ENCODE results near the gene RO60. TPM values are rescaled to one million over a fixed set of nuclear protein-coding genes. Genes with fewer than 3 reads are reported as not detected.
A peak's percentile ranks its signal among the peaks of the same experiment; 100 is the strongest.

Gene RO60
- total RNA-seq, 1 donor from 2014 or later, result 79.8 TPM

- TF ChIP-seq CTCF (IDR thresholded peaks at IDR 0.05), result no peak
Observed at GRCh38 chr1:193102662-193103061, 43.2 kb downstream of the RO60 start.

DNA sequence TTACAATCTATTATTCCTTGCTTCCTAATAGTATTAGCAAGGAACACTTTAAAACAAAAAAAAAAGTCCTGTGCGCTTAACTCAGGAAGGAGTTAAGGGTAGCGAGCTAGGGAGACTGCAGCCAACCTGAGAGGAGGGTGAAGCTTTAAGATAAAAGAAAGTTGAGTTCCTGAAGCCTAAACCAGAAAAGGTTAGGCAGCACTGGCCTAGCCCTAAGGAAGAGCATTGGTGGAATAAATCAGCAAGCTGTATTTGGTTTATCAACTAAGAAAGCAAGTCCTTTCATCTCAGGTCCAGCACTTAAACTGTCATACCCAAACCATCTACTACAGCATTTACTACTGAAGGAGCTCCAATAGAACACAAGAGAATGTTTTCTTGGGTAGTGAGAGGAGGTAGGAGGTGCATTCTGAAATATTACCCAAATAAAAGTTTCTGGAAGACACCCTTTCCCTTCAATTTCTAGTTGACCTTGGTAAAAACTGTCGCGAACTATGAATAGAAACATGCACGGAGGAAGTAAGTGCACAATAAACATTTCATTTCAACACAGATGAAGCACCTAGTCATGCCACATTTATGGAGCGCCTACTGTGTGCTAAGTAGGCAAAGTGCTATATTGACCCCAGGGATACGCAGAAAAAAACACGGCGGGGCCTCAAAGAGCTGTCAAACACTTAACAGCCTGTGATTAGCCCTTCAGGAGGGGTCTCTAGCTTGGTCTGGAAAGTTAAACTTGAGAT is 44.5 kb downstream of the RO60 start:
- Histone ChIP-seq H3K27me3 (no peaks in the 10 kb centered on the region), H3K36me3 (peaks cover 0 to 14% of the 10 kb centered on the region in 2 donors), H3K4me1 (peaks cover 19% of the 10 kb centered on the region), H3K9me3 (no peaks in the 10 kb centered on the region), H3K4me3 (peak overlapping the region; percentile 70), H3K27ac (peak overlapping the region; percentile 79)
- intact Hi-C loops (cut with DNase I), result loop anchor here (2.0 to 5.0 kb wide), 2 partner anchors 17 to 42 kb away; no protein-coding TSS in a partner anchor
- TF ChIP-seq POLR2AphosphoS5 (IDR thresholded peaks at IDR 0.05; ENCODE audit: insufficient read depth in 1 of 2, low read depth in 1 of 2), result no peak
- DNase-seq (ENCODE audit: extremely low spot score in 2 of 2), result no peak

More at GRCh38 chr1:193102662-193103061, 43.2 kb downstream of the RO60 start:
- Histone ChIP-seq H3K36me3 (peaks cover 0 to 23% of the 10 kb centered on the region in 2 donors), H3K9me3 (no peaks in the 10 kb centered on the region), H3K27me3 (no peaks in the 10 kb centered on the region), H3K4me1 (peaks cover 19% of the 10 kb centered on the region), H3K4me3 (no peak overlapping the region), H3K27ac (no peak overlapping the region)
- intact Hi-C loops (cut with DNase I), result loop anchor here (5.0 kb wide), 1 partner anchor 40 kb away; no protein-coding TSS in a partner anchor
- DNase-seq (ENCODE audit: extremely low spot score in 2 of 2), result no peak

- no peak for DNase-seq (ENCODE audit: extremely low spot score in 2 of 2)
- intact Hi-C loops (cut with DNase I), result loop anchor here (2.0 to 5.0 kb wide), 2 partner anchors 16 to 42 kb away; no protein-coding TSS in a partner anchor
- H3K4me1 ChIP-seq, result peaks cover 19% of the 10 kb centered on the region
- TF ChIP-seq POLR2A (IDR thresholded peaks at IDR 0.05) (peak in 1 of 2 donors; percentile 6), POLR2AphosphoS5 (IDR thresholded peaks at IDR 0.05; ENCODE audit: insufficient read depth in 1 of 2, low read depth in 1 of 2) (no peak), CTCF (IDR thresholded peaks at IDR 0.05) (no peak)
- peaks cover 0 to 8% of the 10 kb centered on the region in 2 donors for H3K36me3 ChIP-seq
- H3K9me3 ChIP-seq, result no peaks in the 10 kb centered on the region
- H3K4me3 ChIP-seq, result peak overlapping the region; percentile 70
- peak overlapping the region; percentile 79 for H3K27ac ChIP-seq
- no peaks in the 10 kb centered on the region for H3K27me3 ChIP-seq
Observed at GRCh38 chr1:193104502-193104906, 45.1 kb downstream of the RO60 start.

- intact Hi-C loops (cut with DNase I), result loop anchor here (2.0 to 5.0 kb wide), 2 partner anchors 16 to 43 kb away; no protein-coding TSS in a partner anchor
- H3K4me1 ChIP-seq, result peaks cover 19% of the 10 kb centered on the region
- peak within 1 kb of the TSS; percentile 79 for H3K27ac ChIP-seq
- H3K36me3 ChIP-seq, result peaks cover 0 to 5% of the 10 kb centered on the region in 2 donors
- H3K9me3 ChIP-seq, result no peaks in the 10 kb centered on the region
- peak in 1 of 2 donors; percentile 93 for DNase-seq (ENCODE audit: extremely low spot score in 2 of 2)
- no peaks in the 10 kb centered on the region for H3K27me3 ChIP-seq
- peak within 1 kb of the TSS; percentile 70 for H3K4me3 ChIP-seq
- TF ChIP-seq POLR2A (IDR thresholded peaks at IDR 0.05) (peak in 1 of 2 donors; percentile 57), POLR2AphosphoS5 (IDR thresholded peaks at IDR 0.05; ENCODE audit: insufficient read depth in 1 of 2, low read depth in 1 of 2) (peak in 1 of 2 donors; percentile 54), CTCF (IDR thresholded peaks at IDR 0.05) (no peak)
Observed at GRCh38 chr1:193104907-193105820, 45.8 kb downstream of the RO60 start, which contains the start of gene GLRX2. Gene GLRX2 (minus strand): TSS chr1:193105414. CDS start chr1:193105382, 32 bp downstream.

DNA sequence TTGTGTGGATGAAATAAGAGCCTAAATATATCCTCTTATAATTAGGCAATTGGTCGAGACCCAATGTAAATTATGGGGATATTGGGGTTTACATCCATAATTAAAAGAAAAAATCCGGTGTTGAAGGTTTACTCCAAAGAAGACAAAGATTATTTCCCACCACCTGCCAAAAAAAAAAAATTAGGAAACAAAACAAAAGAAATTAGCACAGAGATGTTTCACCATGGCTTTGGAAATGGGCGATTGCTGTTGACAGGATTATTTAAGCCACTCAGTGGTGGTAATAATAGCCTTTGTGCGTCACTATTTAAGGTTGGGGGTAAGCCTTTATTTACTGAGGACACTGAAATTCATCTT is 46.4 kb downstream of the RO60 start:
- DNase-seq (ENCODE audit: extremely low spot score in 2 of 2), result no peak
- intact Hi-C loops (cut with DNase I), result loop anchor here (2.0 kb wide), 1 partner anchor 15 kb away; no protein-coding TSS in a partner anchor
- Histone ChIP-seq H3K27me3 (no peaks in the 10 kb centered on the region), H3K27ac (peak overlapping the region; percentile 79), H3K4me1 (peaks cover 19% of the 10 kb centered on the region), H3K4me3 (peak overlapping the region; percentile 70), H3K36me3 (peaks cover 0 to 2% of the 10 kb centered on the region in 2 donors), H3K9me3 (no peaks in the 10 kb centered on the region)
- no peak for TF ChIP-seq POLR2A (IDR thresholded peaks at IDR 0.05)
